ENCODE data around the gene UBE2O.

The UBE2O gene

DNA sequence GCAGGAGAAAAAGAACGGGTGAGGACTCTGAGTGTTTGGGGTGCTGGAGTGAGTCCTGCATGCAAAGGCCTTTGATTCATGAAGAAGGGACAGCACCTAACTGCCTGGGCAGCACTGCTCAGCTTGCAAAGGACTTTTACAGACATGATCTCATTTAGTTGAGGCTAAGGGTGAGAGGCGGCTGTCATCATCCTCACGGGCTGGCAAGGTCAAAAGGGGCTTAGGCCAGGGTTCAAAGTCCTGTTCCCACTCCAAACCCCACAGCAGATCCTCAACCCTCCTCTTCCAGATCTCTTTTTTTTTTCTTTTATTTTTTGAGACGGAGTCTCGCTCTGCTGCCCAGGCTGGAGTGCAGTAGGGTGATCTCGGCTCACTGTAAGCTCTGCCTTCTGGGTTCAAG is 43.5 kb upstream of the UBE2O start:
- peaks cover 16% of the 10 kb centered on the region for H3K4me1 ChIP-seq (ENCODE audit: control insufficient read depth, insufficient read depth, low read length)
- no peak overlapping the region for H3K27ac ChIP-seq (ENCODE audit: extremely low read depth, low read depth, low read length)
- CTCF ChIA-PET, result interaction anchor here (0.9 to 1.4 kb wide), 3 partner anchors 10 to 30 kb away, joined by 3 to 7 read pairs (median 5); no protein-coding TSS in a partner anchor
- H3K9me3 ChIP-seq (ENCODE audit: control insufficient read depth, insufficient read depth, low read depth, low read length), result no peaks in the 10 kb centered on the region
- POLR2A ChIA-PET, result no interaction called here
- TF ChIP-seq, protein P1, sequence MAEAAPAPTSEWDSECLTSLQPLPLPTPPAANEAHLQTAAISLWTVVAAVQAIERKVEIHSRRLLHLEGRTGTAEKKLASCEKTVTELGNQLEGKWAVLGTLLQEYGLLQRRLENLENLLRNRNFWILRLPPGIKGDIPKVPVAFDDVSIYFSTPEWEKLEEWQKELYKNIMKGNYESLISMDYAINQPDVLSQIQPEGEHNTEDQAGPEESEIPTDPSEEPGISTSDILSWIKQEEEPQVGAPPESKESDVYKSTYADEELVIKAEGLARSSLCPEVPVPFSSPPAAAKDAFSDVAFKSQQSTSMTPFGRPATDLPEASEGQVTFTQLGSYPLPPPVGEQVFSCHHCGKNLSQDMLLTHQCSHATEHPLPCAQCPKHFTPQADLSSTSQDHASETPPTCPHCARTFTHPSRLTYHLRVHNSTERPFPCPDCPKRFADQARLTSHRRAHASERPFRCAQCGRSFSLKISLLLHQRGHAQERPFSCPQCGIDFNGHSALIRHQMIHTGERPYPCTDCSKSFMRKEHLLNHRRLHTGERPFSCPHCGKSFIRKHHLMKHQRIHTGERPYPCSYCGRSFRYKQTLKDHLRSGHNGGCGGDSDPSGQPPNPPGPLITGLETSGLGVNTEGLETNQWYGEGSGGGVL (tag by site-specific recombination; IDR thresholded peaks at IDR 0.05), result no peak
- TF ChIP-seq ZNF660 (tag by site-specific recombination; IDR thresholded peaks at IDR 0.05) (no peak), ZNF529 (tag by site-specific recombination; IDR thresholded peaks at IDR 0.05; ENCODE audit: insufficient replicate concordance) (no peak), KLF8 (tag by site-specific recombination; IDR thresholded peaks at IDR 0.05) (no peak), ZNF121 (tag by site-specific recombination; IDR thresholded peaks at IDR 0.05) (0 out of 2 replicates have a peak, but pooled peaks have one; percentile 30), ZNF623 (tag by site-specific recombination; IDR thresholded peaks at IDR 0.05) (no peak), ZNF600 (tag by site-specific recombination; IDR thresholded peaks at IDR 0.05) (peak; percentile 54), SCRT2 (tag by site-specific recombination; IDR thresholded peaks at IDR 0.05) (no peak), ZNF76 (tag by site-specific recombination; IDR thresholded peaks at IDR 0.05; ENCODE audit: borderline replicate concordance, low read depth) (no peak), REPIN1 (tag by site-specific recombination; IDR thresholded peaks at IDR 0.05; ENCODE audit: low read depth) (no peak), ZNF626 (tag by site-specific recombination; IDR thresholded peaks at IDR 0.05) (no peak)
- H3K36me3 ChIP-seq (ENCODE audit: control insufficient read depth in 2 of 2, insufficient read depth in 1 of 2, low read length in 2 of 2), result no peaks in the 10 kb centered on the region
- no peak overlapping the region for H3K4me3 ChIP-seq (ENCODE audit: low read depth, low read length)

DNA sequence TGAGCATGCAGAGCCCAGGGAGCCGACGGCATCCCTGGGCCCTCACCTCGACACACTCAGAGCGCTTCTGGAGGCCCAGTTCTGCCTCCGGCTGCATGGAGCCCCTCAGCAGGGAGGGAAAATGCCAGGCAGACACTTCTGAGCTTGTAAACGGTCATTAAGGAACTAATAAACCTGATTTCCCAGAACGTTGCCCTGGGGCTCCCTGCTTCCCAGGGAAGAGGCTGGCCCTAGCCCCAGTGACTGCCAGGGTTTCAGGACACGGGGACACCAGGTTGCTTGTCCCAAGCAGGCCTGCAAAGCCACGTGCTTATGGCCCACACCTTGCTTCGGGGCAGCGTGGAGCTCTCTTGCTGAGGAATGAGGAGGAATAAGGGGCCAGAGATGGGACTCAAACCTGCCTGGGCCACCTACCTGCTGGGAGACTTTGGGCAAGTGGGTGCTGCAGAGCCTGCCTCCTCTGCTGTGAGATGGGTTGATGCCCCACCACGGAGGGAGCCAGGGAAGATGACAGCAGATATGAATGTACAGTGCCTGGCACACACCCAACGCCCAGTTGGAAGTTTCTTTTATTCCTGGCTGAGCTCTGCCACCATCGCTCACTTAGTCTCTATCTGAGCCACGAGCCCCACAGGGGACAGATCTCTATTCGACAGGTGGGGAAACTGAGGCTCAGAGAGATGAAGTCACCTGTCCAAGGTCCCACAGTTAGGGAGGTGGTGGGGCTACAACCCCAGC is 42.9 kb upstream of the UBE2O start:
- Histone ChIP-seq H3K4me3 (ENCODE audit: low read depth, low read length) (no peak overlapping the region), H3K27ac (ENCODE audit: extremely low read depth, low read depth, low read length) (no peak overlapping the region), H3K9me3 (ENCODE audit: control insufficient read depth, insufficient read depth, low read depth, low read length) (no peaks in the 10 kb centered on the region), H3K36me3 (ENCODE audit: control insufficient read depth in 2 of 2, insufficient read depth in 1 of 2, low read length in 2 of 2) (no peaks in the 10 kb centered on the region), H3K4me1 (ENCODE audit: control insufficient read depth, insufficient read depth, low read length) (peaks cover 16% of the 10 kb centered on the region)
- POLR2A ChIA-PET, result no interaction called here
- CTCF ChIA-PET, result interaction anchor here (0.6 to 1.4 kb wide), 9 partner anchors 10 to 415 kb away, joined by 3 to 7 read pairs (median 3); no protein-coding TSS in a partner anchor
- TF ChIP-seq, protein P2, sequence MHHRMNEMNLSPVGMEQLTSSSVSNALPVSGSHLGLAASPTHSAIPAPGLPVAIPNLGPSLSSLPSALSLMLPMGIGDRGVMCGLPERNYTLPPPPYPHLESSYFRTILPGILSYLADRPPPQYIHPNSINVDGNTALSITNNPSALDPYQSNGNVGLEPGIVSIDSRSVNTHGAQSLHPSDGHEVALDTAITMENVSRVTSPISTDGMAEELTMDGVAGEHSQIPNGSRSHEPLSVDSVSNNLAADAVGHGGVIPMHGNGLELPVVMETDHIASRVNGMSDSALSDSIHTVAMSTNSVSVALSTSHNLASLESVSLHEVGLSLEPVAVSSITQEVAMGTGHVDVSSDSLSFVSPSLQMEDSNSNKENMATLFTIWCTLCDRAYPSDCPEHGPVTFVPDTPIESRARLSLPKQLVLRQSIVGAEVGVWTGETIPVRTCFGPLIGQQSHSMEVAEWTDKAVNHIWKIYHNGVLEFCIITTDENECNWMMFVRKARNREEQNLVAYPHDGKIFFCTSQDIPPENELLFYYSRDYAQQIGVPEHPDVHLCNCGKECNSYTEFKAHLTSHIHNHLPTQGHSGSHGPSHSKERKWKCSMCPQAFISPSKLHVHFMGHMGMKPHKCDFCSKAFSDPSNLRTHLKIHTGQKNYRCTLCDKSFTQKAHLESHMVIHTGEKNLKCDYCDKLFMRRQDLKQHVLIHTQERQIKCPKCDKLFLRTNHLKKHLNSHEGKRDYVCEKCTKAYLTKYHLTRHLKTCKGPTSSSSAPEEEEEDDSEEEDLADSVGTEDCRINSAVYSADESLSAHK (tag by site-specific recombination; IDR thresholded peaks at IDR 0.05), result peak; percentile 35; the same call in 1 of the 2 replicates
- TF ChIP-seq ZNF600 (tag by site-specific recombination; IDR thresholded peaks at IDR 0.05) (peak; percentile 68), ZIC2 (tag by site-specific recombination; IDR thresholded peaks at IDR 0.05) (peak; percentile 84), FEZF1 (tag by site-specific recombination; IDR thresholded peaks at IDR 0.05) (peak; percentile 53; the same call in 1 of the 2 replicates), SCRT1 (tag by site-specific recombination; IDR thresholded peaks at IDR 0.05; ENCODE audit: borderline replicate concordance) (0 out of 2 replicates have a peak, but pooled peaks have one; percentile 23), ZNF223 (tag by site-specific recombination; IDR thresholded peaks at IDR 0.05) (0 out of 2 replicates have a peak, but pooled peaks have one; percentile 23), ZNF169 (tag by site-specific recombination; IDR thresholded peaks at IDR 0.05) (no peak), ZBTB20 (tag by site-specific recombination; IDR thresholded peaks at IDR 0.05) (0 out of 2 replicates have a peak, but pooled peaks have one; percentile 19), SCRT2 (tag by site-specific recombination; IDR thresholded peaks at IDR 0.05) (0 out of 2 replicates have a peak, but pooled peaks have one; percentile 28)
- TF ChIP-seq, protein P3, sequence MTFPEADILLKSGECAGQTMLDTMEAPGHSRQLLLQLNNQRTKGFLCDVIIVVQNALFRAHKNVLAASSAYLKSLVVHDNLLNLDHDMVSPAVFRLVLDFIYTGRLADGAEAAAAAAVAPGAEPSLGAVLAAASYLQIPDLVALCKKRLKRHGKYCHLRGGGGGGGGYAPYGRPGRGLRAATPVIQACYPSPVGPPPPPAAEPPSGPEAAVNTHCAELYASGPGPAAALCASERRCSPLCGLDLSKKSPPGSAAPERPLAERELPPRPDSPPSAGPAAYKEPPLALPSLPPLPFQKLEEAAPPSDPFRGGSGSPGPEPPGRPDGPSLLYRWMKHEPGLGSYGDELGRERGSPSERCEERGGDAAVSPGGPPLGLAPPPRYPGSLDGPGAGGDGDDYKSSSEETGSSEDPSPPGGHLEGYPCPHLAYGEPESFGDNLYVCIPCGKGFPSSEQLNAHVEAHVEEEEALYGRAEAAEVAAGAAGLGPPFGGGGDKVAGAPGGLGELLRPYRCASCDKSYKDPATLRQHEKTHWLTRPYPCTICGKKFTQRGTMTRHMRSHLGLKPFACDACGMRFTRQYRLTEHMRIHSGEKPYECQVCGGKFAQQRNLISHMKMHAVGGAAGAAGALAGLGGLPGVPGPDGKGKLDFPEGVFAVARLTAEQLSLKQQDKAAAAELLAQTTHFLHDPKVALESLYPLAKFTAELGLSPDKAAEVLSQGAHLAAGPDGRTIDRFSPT (tag by site-specific recombination; IDR thresholded peaks at IDR 0.05), result peak; percentile 18; the same call in 1 of the 2 replicates
- TF ChIP-seq, protein P4, sequence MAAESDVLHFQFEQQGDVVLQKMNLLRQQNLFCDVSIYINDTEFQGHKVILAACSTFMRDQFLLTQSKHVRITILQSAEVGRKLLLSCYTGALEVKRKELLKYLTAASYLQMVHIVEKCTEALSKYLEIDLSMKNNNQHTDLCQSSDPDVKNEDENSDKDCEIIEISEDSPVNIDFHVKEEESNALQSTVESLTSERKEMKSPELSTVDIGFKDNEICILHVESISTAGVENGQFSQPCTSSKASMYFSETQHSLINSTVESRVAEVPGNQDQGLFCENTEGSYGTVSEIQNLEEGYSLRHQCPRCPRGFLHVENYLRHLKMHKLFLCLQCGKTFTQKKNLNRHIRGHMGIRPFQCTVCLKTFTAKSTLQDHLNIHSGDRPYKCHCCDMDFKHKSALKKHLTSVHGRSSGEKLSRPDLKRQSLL (tag by site-specific recombination; IDR thresholded peaks at IDR 0.05), result no peak
